ENCODE results near the gene SLC35F3.

Gene SLC35F3

GRCh38 chr1:234279021-234279420 lies 374.5 kb downstream of the SLC35F3 start:
- TF ChIP-seq CTCF (IDR thresholded peaks at IDR 0.05): no peak
- Histone ChIP-seq H3K27ac (no peak overlapping the region), H3K4me3 (no peak overlapping the region), H3K27me3 (no peaks in the 10 kb centered on the region), H3K4me1 (no peaks in the 10 kb centered on the region), H3K9me3 (no peaks in the 10 kb centered on the region), H3K36me3 (no peaks in the 10 kb centered on the region)
- no peak for DNase-seq
- intact Hi-C loops (cut with DNase I; ENCODE audit: low total_unique reads): no loop called here

GRCh38 chr1:234280500-234280899 lies 376.0 kb downstream of the SLC35F3 start:
- DNase-seq: no peak
- Histone ChIP-seq H3K36me3 (no peaks in the 10 kb centered on the region), H3K4me1 (no peaks in the 10 kb centered on the region), H3K4me3 (no peak overlapping the region), H3K9me3 (no peaks in the 10 kb centered on the region), H3K27me3 (no peaks in the 10 kb centered on the region), H3K27ac (no peak overlapping the region)
- intact Hi-C loops (cut with DNase I; ENCODE audit: low total_unique reads): no loop called here
- TF ChIP-seq CTCF (IDR thresholded peaks at IDR 0.05): no peak

GRCh38 chr1:234281826-234282489 lies 377.5 kb downstream of the SLC35F3 start:
- no peak for TF ChIP-seq CTCF (IDR thresholded peaks at IDR 0.05)
- DNase-seq: no peak
- Histone ChIP-seq H3K36me3 (no peaks in the 10 kb centered on the region), H3K4me3 (no peak overlapping the region), H3K27me3 (no peaks in the 10 kb centered on the region), H3K9me3 (no peaks in the 10 kb centered on the region), H3K27ac (no peak overlapping the region), H3K4me1 (no peaks in the 10 kb centered on the region)
- intact Hi-C loops (cut with DNase I; ENCODE audit: low total_unique reads): no loop called here

GRCh38 chr1:234286206-234286605 lies 381.7 kb downstream of the SLC35F3 start:
- no peaks in the 10 kb centered on the region for H3K27me3 ChIP-seq
- no peaks in the 10 kb centered on the region for H3K36me3 ChIP-seq
- intact Hi-C loops (cut with DNase I; ENCODE audit: low total_unique reads): no loop called here
- H3K4me1 ChIP-seq: no peaks in the 10 kb centered on the region
- no peak overlapping the region for H3K4me3 ChIP-seq
- peaks cover 0 to 8% (median 7%) of the 10 kb centered on the region in 3 donors for H3K9me3 ChIP-seq
- no peak overlapping the region for H3K27ac ChIP-seq
- TF ChIP-seq CTCF (IDR thresholded peaks at IDR 0.05): no peak
- DNase-seq: no peak

GRCh38 chr1:234288946-234289345 lies 384.5 kb downstream of the SLC35F3 start:
- H3K9me3 ChIP-seq: peaks cover 0 to 11% (median 8%) of the 10 kb centered on the region in 3 donors
- H3K36me3 ChIP-seq: no peaks in the 10 kb centered on the region
- no peak overlapping the region for H3K4me3 ChIP-seq
- peaks cover 0 to 8% of the 10 kb centered on the region in 2 donors for H3K27me3 ChIP-seq
- no peak overlapping the region for H3K27ac ChIP-seq
- DNase-seq: no peak
- intact Hi-C loops (cut with DNase I; ENCODE audit: low total_unique reads): no loop called here
- no peak for TF ChIP-seq CTCF (IDR thresholded peaks at IDR 0.05)
- no peaks in the 10 kb centered on the region for H3K4me1 ChIP-seq
